Stimulated activated naive B cell treated with anti-CD40 and anti-IgM and Interleukin-4, amounts not matched to agents 10 μg/mL and 1 μg/mL and 100 μg/mL, for 72 hours (primary cell): ENCODE measurements around the gene OFD1.

Source experiments
- ATAC-seq, 2 donors: fragments of 150-1000 bp; cut with Tn5 transposase; replicated peaks; 2 replicates each; pipeline ENCODE4 v1.10.0; 2021; ENCODE audit warnings: moderate library complexity in 1 of 2
- DNase-seq: peaks from one replicate; pipeline ENCODE4 v3.0.0; 2021
- H3K27ac Mint-ChIP-seq: one replicate; pipeline ENCODE4 v1.8.0; 2022; ENCODE audit warnings: mild to moderate bottlenecking, mixed read lengths
- H3K27me3 Mint-ChIP-seq, 2 donors: one replicate each; pipeline ENCODE4 v1.8.0; 2022; ENCODE audit warnings: mixed read lengths in 2 of 2
- H3K36me3 Mint-ChIP-seq, 2 donors: one replicate each; pipeline ENCODE4 v1.8.0; 2022; ENCODE audit warnings: mixed read lengths in 2 of 2, mild to moderate bottlenecking in 1 of 2
- H3K4me1 Mint-ChIP-seq, 2 donors: one replicate each; pipeline ENCODE4 v1.8.0; 2022; ENCODE audit warnings: mixed read lengths in 2 of 2, mild to moderate bottlenecking in 1 of 2
- H3K4me3 Mint-ChIP-seq, 2 donors: one replicate each; pipeline ENCODE4 v1.8.0; 2022; ENCODE audit warnings: mild to moderate bottlenecking in 2 of 2, mixed read lengths in 2 of 2, moderate library complexity in 1 of 2
- H3K9me3 Mint-ChIP-seq, 2 donors: one replicate each; pipeline ENCODE4 v1.8.0; 2022; ENCODE audit warnings: mixed read lengths in 2 of 2, mild to moderate bottlenecking in 1 of 2

The OFD1 gene

DNA sequence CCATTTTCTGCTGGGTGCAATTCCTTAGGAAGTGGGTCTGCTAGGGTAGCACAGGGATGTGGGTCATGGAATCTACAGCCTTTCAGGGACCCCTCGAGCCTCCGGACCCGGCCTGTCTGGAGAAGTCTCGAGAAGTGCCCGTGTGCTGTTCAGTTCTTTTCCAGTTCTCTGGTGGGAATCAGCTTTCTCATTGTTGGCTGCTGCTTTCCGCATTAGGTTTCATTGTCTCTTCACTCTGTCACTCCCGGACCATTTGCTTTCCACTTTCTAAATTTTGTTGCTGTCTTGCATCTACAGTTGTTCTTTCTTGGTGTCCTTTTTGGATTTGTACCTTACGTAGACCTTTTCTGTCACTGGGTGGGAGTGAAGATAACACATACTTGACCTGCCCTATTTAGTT, 39.6 kb upstream of the OFD1 start:
- peaks cover 9 to 12% of the 10 kb centered on the region in 2 donors for H3K36me3 Mint-ChIP-seq
- DNase-seq (no peak), ATAC-seq (no peak)
- peaks cover 44 to 74% of the 10 kb centered on the region in 2 donors for H3K4me1 Mint-ChIP-seq
- H3K27ac Mint-ChIP-seq = no peak overlapping the region
- H3K4me3 Mint-ChIP-seq = no peak overlapping the region
- peaks cover 0 to 15% of the 10 kb centered on the region in 2 donors for H3K27me3 Mint-ChIP-seq
- no peaks in the 10 kb centered on the region for H3K9me3 Mint-ChIP-seq

DNA sequence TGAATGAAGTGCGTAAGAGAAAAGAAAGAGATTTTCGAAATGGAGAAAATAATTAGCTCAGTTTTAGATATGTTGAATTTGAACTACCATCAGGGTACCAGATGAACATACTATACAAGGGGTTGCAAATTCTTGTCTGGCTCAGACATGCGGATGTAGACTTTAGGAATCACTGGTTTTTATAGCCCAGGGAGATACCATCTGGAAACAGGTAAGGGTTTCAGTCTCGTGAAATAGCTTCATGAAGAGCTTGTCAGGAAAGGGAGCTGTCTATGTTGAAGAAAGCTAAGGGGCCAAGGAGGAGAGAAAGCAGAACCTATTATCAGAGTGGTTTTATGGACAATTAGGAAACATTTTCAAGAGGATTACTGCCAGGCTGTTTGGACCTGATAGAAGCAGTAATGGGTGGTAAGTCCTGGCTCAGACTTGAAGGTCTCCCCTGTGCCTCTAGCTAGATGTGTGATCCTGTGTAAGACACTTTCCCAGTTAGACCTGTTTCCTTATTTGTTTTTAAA, 38.9 kb upstream of the OFD1 start:
- DNase-seq = no peak
- no peak for ATAC-seq
- Mint-ChIP-seq H3K36me3 (peaks cover 7 to 9% of the 10 kb centered on the region in 2 donors), H3K9me3 (no peaks in the 10 kb centered on the region), H3K27ac (no peak overlapping the region), H3K27me3 (peaks cover 0 to 15% of the 10 kb centered on the region in 2 donors), H3K4me3 (no peak overlapping the region), H3K4me1 (peaks cover 39 to 67% of the 10 kb centered on the region in 2 donors)

DNA sequence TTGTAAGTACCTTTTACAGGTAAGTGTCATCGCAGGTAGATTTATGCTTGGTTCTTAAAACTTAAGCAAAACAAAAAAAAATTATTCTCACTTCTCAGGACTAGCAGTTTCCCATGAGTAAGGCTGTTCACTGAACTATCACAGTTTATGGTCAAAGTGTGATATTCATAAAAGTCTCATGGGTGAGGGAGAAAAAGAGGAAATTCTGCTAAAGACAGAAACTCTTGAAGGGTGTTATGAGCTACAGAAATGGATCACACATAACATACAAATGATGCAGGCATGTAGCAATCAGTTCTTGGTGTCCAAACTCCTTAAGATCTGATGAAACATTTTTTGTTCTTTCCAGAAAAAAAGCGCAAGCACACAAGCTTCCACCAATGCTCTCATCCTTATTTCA, 37.1 kb upstream of the OFD1 start:
- H3K9me3 Mint-ChIP-seq = no peaks in the 10 kb centered on the region
- H3K27ac Mint-ChIP-seq = no peak overlapping the region
- peaks cover 44 to 69% of the 10 kb centered on the region in 2 donors for H3K4me1 Mint-ChIP-seq
- no peak for DNase-seq
- peak; percentile 88 to 91 for ATAC-seq
- H3K4me3 Mint-ChIP-seq = peak overlapping the region in 1 of 2 donors; percentile 56
- H3K27me3 Mint-ChIP-seq = peaks cover 0 to 15% of the 10 kb centered on the region in 2 donors
- peaks cover 5 to 9% of the 10 kb centered on the region in 2 donors for H3K36me3 Mint-ChIP-seq

DNA sequence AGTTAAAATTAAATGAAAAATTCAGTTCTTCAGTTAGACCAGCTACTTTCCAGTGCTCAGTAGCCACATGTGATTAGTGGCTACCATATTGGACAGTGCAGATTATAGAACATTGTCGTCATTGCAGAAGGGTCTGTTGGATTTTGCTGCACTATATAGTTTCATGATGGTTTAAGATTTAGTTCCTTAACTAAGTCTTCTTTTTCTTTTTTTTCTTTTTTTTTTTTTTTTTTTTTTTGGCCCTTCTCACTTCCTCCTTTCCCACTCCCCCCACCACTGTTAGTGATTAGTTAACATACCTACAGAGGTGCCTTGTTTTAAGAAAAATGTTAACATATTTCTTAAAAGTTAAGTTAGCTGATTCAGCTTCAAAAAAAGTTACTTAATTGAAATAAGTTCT, 36.6 kb upstream of the OFD1 start:
- ATAC-seq (peak; percentile 24 to 49), DNase-seq (no peak)
- Mint-ChIP-seq H3K27me3 (peaks cover 0 to 10% of the 10 kb centered on the region in 2 donors), H3K4me3 (no peak overlapping the region), H3K4me1 (peaks cover 39 to 67% of the 10 kb centered on the region in 2 donors), H3K27ac (no peak overlapping the region), H3K9me3 (no peaks in the 10 kb centered on the region), H3K36me3 (peaks cover 5 to 9% of the 10 kb centered on the region in 2 donors)

DNA sequence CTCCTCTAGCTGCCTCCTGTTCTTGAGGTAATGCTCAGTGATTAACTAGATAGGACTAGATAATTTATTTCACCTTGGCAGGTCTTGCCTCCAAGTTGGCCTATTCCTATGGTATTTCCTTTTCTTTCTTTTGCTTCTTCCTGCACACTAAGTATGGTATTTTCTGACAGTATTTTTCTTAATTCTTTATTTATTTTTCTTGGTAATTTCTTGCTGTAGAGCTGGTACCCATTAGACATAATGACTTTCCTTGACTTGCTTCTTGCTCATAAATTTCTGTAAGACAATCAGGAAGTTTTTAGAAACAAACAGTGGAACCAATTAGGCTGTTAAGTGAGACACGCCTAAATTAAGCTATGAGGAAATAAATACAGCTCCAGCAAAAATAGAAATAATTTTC, 36.1 kb upstream of the OFD1 start:
- peaks cover 0 to 8% of the 10 kb centered on the region in 2 donors for H3K27me3 Mint-ChIP-seq
- ATAC-seq = no peak
- peaks cover 34 to 63% of the 10 kb centered on the region in 2 donors for H3K4me1 Mint-ChIP-seq
- DNase-seq = no peak
- no peak overlapping the region for H3K4me3 Mint-ChIP-seq
- H3K9me3 Mint-ChIP-seq = no peaks in the 10 kb centered on the region
- peaks cover 5 to 9% of the 10 kb centered on the region in 2 donors for H3K36me3 Mint-ChIP-seq
- no peak overlapping the region for H3K27ac Mint-ChIP-seq

DNA sequence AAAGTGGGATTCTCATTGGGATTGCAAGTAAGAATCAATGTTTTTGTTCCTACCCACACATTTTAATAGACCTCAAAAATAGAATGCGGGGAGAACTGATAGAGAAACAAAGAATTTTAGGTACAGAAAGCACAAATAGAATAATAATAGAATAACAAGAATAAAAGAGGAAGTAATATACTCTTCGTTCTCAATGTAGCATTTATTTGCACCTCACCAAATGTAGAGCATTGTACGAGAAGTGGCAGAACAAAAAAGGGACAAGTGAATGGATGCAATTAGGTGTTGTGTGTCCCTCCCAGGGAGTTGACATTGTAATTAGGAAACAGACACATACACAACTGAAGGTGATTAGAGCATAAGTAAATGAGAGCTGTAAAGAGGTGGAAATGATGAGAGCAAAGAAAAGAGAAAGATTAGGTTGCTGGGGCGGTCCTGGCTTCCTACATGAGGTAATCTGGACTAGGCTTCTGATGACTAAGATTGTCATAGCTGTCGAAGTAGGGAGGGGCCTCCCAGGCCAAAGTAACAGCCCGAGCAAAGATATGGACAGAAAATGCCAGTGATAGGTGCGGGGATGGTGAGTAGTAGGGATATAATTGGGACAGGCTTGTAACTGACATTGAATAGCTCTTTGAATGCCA, 35.2 kb upstream of the OFD1 start:
- H3K9me3 Mint-ChIP-seq = no peaks in the 10 kb centered on the region
- H3K27ac Mint-ChIP-seq = no peak overlapping the region
- ATAC-seq = no peak
- peaks cover 0 to 8% of the 10 kb centered on the region in 2 donors for H3K27me3 Mint-ChIP-seq
- DNase-seq = no peak
- H3K36me3 Mint-ChIP-seq = peaks cover 5 to 9% of the 10 kb centered on the region in 2 donors
- H3K4me3 Mint-ChIP-seq = peak overlapping the region in 1 of 2 donors; percentile 39
- H3K4me1 Mint-ChIP-seq = peaks cover 33 to 66% of the 10 kb centered on the region in 2 donors

DNA sequence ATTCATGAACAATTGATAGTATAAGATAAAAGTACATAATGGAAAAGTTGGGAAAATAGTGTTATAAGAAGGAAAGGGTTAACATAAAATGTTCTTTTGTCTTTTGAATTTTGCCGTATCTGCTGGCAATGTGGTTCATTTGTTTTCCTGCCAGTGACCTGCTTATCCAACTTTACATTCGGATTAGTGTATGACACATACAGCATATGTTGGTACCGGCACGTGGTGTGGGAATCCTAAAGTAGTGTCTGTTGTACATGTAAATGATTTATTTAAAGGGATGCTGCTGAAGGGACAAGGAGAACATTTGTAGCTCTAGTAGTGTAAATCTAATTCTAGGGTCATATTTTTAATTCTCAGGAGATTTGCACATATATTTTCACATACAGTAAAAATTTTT, 34.2 kb upstream of the OFD1 start:
- H3K27me3 Mint-ChIP-seq = peaks cover 0 to 3% of the 10 kb centered on the region in 2 donors
- DNase-seq (no peak), ATAC-seq (no peak)
- no peaks in the 10 kb centered on the region for H3K9me3 Mint-ChIP-seq
- no peak overlapping the region for H3K27ac Mint-ChIP-seq
- H3K36me3 Mint-ChIP-seq = peaks cover 3 to 7% of the 10 kb centered on the region in 2 donors
- no peak overlapping the region for H3K4me3 Mint-ChIP-seq
- peaks cover 27 to 58% of the 10 kb centered on the region in 2 donors for H3K4me1 Mint-ChIP-seq

DNA sequence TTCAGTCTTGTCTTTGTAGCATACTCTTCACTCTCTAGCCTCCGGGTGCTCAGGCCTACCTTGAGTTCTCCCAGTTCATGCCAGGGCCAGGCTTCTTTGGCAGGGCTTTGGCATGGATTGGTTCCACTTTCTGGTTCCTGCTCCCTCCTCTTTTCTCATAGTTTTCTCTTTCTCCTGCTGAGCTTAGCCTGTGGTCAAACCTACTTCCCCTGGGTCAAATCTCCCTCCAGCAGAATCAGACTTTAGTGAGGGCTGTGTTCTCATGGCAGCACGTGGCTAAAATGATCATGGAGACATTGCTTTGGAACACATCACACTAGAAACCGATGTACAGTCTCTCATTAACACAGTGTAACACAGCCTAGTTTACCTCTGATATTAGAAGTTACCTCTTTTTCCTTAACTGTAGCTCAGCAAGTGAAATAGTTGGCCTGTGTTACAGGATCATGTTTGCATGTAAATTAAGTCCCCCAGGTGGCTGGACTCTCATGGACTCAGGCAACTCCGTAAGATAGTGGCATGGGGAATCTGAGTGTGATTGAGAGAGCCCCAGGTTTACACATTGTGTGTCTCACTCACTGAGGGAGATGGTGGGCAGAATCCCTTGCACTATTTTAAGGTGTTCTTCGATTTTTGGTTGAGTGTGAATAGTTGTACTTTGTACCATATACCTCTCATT, 32.3 kb upstream of the OFD1 start:
- ATAC-seq = no peak
- no peak overlapping the region for H3K4me3 Mint-ChIP-seq
- H3K9me3 Mint-ChIP-seq = no peaks in the 10 kb centered on the region

DNA sequence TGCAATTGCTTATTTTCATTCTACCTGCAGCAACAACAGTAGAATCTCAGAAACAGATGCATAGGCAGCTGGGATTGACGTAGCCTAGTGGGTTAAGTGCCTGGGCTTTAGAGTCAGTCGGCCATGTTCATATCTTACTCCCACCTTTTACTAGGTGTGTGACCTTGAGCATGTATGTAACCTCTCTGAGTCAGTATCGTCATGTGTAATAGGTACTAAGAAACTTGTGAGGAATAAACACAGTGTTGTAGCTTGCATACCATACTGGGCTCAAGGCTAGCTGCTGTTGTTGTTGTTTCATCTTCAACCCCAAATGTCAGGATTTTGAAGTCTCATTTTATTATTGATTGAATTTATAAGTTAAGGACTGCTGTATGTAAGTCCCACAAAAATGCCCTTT, 31.4 kb upstream of the OFD1 start:
- ATAC-seq = no peak
- no peak for DNase-seq
- H3K27me3 Mint-ChIP-seq = peaks cover 0 to 4% of the 10 kb centered on the region in 2 donors
- H3K27ac Mint-ChIP-seq = no peak overlapping the region
- no peak overlapping the region for H3K4me3 Mint-ChIP-seq
- peaks cover 16 to 34% of the 10 kb centered on the region in 2 donors for H3K4me1 Mint-ChIP-seq
- no peaks in the 10 kb centered on the region for H3K9me3 Mint-ChIP-seq
- peaks cover 12 to 14% of the 10 kb centered on the region in 2 donors for H3K36me3 Mint-ChIP-seq

More for the DNA sequence above, 32.3 kb upstream of the OFD1 start:
- peaks cover 0 to 4% of the 10 kb centered on the region in 2 donors for H3K27me3 Mint-ChIP-seq
- peaks cover 18 to 42% of the 10 kb centered on the region in 2 donors for H3K4me1 Mint-ChIP-seq
- H3K27ac Mint-ChIP-seq = no peak overlapping the region
- H3K36me3 Mint-ChIP-seq = peaks cover 7 to 8% of the 10 kb centered on the region in 2 donors
- no peak for DNase-seq

DNA sequence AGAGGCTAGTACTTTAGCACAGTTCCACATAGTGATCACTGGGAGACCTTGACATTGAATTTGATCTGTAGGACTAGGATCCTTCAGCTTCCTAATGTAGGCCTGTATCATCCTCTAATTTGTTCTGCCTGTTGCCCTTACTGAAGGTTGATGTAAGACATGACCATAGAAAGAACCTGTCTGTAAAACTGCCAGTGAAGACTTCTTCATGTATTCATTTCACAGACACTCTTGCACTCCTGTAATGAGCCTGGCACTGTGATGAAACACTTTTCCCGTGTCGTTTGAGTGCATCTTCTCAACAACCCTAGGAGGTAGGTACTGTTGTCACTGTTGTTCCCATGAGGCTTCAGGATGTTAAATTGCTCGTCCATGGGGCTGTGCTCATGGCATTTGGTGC, 31.0 kb upstream of the OFD1 start:
- no peak for DNase-seq
- Mint-ChIP-seq H3K4me1 (peaks cover 16 to 34% of the 10 kb centered on the region in 2 donors), H3K27ac (no peak overlapping the region), H3K27me3 (peaks cover 0 to 4% of the 10 kb centered on the region in 2 donors), H3K9me3 (no peaks in the 10 kb centered on the region), H3K36me3 (peaks cover 14 to 18% of the 10 kb centered on the region in 2 donors), H3K4me3 (no peak overlapping the region)
- ATAC-seq = no peak

DNA sequence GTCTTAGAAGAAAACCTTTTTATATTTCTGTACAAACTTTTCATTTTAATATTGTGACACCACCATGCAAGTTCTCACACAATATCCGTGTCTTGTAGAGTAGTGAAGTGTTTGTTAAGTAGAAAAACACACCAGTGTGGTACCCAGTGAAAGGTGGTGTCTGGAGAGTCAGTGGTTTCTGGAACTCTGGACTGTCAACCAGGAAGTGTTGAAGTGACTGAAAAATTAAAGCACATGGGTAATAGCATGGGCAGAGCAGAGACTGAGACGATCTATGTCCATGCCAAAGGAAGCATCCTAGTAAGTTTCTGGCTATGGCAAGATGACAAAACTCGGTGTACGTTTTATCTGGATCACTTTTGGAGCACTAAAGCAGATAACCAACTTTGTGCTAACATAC, 23.4 kb upstream of the OFD1 start:
- Mint-ChIP-seq H3K4me3 (no peak overlapping the region), H3K36me3 (peaks cover 17 to 47% of the 10 kb centered on the region in 2 donors), H3K27ac (no peak overlapping the region), H3K27me3 (no peaks in the 10 kb centered on the region), H3K4me1 (peaks cover 5 to 6% of the 10 kb centered on the region in 2 donors), H3K9me3 (no peaks in the 10 kb centered on the region)
- ATAC-seq = no peak
- no peak for DNase-seq

DNA sequence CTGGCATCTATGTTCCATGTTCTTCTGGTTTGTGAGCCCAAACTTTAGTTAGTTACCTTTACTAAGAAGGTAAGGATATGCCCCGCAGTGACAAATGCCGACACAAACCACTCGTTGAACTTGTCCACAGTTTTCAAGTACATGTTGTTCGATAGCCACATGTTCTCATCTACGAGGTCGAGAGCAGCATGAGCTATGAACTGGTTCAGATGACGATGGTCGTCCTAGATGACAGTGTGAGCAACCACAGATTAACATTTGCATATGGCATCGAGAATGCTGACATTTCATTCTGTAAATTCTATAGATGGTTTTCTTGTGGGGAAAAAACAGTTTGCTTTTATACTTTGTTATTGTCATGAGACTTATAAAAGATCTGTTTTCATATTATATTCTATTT, 18.1 kb upstream of the OFD1 start:
- ATAC-seq (no peak), DNase-seq (no peak)
- peaks cover 11 to 58% of the 10 kb centered on the region in 2 donors for H3K36me3 Mint-ChIP-seq
- peaks cover 6 to 12% of the 10 kb centered on the region in 2 donors for H3K4me1 Mint-ChIP-seq
- H3K27me3 Mint-ChIP-seq = no peaks in the 10 kb centered on the region
- H3K9me3 Mint-ChIP-seq = no peaks in the 10 kb centered on the region
- H3K4me3 Mint-ChIP-seq = no peak overlapping the region
- H3K27ac Mint-ChIP-seq = no peak overlapping the region

DNA sequence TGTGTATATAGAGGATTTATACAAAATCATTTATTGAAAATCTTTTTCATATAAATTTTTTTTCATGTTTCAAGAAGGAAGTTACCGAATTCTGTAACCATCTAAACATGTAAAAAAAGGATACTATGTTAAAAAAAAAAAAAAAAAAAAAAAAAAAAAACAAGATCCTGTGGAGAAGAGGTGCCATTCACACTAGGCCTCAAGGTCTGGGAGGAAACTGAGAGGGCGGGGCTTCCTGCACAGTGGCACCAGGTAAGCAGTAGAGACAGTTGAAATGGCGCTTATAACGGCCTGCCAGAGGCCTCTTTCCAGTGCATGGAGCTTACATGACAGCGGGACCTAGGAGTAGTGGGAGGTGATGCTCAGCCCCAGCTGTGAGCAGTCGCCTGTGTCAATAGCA, 17.6 kb upstream of the OFD1 start:
- no peak overlapping the region for H3K27ac Mint-ChIP-seq
- no peaks in the 10 kb centered on the region for H3K9me3 Mint-ChIP-seq
- no peaks in the 10 kb centered on the region for H3K27me3 Mint-ChIP-seq
- peak overlapping the region in 1 of 2 donors; percentile 8 for H3K4me3 Mint-ChIP-seq
- ATAC-seq = no peak
- no peak for DNase-seq
- peaks cover 6 to 9% of the 10 kb centered on the region in 2 donors for H3K4me1 Mint-ChIP-seq
- peaks cover 8 to 56% of the 10 kb centered on the region in 2 donors for H3K36me3 Mint-ChIP-seq

DNA sequence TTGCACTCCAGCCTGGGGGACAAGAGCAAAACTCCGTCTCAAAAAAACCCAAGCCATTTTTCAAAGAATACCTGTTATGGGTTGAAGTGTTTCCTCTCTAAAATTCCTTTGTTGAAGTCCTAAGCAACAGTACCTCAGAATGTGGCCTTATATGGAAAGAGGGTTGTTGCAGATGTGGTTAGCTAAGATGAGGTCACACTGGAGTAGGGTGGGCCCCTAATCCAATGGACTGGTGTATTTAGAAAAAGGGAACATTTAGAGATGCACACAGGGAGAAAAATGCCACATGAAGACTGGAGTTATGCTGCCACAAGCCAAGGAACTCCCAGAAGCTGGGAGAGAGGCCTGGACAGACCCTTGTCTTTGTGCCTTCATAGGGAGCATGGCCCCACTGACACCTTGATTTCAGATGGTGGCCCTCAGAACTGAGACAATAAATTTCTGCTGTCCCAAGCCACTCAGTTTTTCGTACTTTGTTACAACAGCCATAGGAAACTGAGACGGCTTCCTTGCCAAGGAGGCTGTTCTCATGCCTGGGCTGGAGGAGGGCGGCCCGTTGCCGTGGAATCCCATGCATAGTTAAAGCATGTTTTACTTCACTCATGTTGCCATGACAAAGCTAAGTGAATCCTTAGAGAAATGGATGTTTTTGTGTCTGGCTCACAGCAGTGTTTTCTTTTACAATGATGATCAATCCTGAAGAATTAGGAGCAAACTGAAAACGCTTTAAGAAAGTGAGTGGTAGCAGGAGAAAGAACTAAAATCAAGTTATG, 16.7 kb upstream of the OFD1 start:
- DNase-seq (no peak), ATAC-seq (no peak)
- Mint-ChIP-seq H3K27me3 (no peaks in the 10 kb centered on the region), H3K4me3 (no peak overlapping the region), H3K9me3 (no peaks in the 10 kb centered on the region), H3K36me3 (peaks cover 12 to 62% of the 10 kb centered on the region in 2 donors), H3K4me1 (peaks cover 11 to 14% of the 10 kb centered on the region in 2 donors), H3K27ac (no peak overlapping the region)
